ENCODE measurements around the gene TMEM179.
"Not testable (repeated sequence)": the region's sequence is repeated elsewhere in the genome, so short reads cannot be mapped to it uniquely, and the experiment has no call there.

The TMEM179 gene

DNA sequence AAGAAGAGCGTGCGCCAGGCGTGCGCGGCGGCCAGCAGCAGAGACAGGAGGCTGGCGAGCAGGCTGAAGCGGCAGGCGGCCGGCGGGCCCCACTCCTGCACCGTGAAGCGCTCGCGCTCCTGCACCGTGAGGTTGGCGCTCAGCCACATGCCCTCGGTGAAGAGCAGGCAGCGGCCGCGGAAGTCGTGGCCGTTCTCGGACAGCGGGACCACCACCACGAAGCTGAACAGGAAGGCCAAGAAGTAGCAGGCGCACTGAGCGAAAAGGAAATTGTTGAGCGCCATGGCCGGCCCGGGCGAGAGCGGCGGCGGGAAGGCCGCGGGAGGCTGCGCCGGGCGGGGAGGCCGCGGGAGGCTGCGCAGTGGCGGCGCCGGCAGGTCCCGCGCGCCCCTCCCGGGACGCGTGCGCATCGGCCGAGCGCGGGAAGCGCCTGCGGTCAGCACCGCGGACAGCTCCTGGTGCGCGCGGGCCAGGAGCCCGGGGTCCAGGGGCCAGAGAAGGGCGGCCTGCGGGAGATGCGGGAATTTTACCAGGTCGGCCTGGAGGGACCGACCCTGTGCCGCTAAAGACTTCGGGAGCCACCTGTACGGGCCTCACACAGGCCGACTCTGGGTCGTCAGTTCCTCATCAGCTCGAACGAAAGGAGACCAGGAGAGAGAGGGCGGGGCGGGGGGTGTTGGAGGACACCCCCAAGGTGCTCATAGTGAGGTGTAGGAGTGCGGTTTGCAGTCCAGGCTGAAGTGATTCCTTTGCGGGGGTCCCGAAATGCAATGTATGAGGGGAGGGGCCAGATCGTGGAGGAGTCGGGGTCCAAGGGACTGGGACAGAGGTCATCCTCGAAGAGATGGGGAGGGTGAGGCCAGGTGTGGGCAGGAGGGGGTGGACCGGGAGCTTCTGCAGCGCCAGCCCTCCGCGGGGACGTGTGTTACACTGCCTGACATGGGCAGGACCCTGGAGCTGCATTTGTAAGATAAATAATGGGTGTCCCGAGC is at the start of gene TMEM179:
Gene TMEM179, minus strand, starts transcription at position 315 of the 992 bp plus-strand sequence. Its CDS starts 31 bp downstream, at position 284.
- no peaks in the 10 kb centered on the region for H3K9me3 ChIP-seq (ENCODE audit: control insufficient read depth in 1 of 2, low read length in 2 of 2)
- no peaks in the 10 kb centered on the region for H3K36me3 ChIP-seq (ENCODE audit: control insufficient read depth in 1 of 2, insufficient read depth in 2 of 2, low read length in 2 of 2)
- H3K27ac ChIP-seq (ENCODE audit: low read length) = no peak within 1 kb of the TSS
- H3K4me1 ChIP-seq (ENCODE audit: control insufficient read depth in 1 of 2, insufficient read depth in 2 of 2, low read length in 2 of 2) = peaks cover 0 to 7% of the 10 kb centered on the region in 2 donors
- peaks cover 20% of the 10 kb centered on the region for H3K27me3 ChIP-seq (ENCODE audit: low read depth, low read length)
- H3K4me3 ChIP-seq (ENCODE audit: low read depth in 1 of 2, low read length in 2 of 2) = peak within 1 kb of the TSS in 1 of 2 donors; percentile 51

- Histone ChIP-seq H3K27ac (ENCODE audit: low read length) (no peak overlapping the region), H3K4me1 (ENCODE audit: control insufficient read depth in 1 of 2, insufficient read depth in 2 of 2, low read length in 2 of 2) (peaks cover 0 to 11% of the 10 kb centered on the region in 2 donors), H3K27me3 (ENCODE audit: low read depth, low read length) (no peaks in the 10 kb centered on the region), H3K9me3 (ENCODE audit: control insufficient read depth in 1 of 2, low read length in 2 of 2) (peaks cover 0 to 3% of the 10 kb centered on the region in 2 donors), H3K4me3 (ENCODE audit: low read depth in 1 of 2, low read length in 2 of 2) (no peak overlapping the region), H3K36me3 (ENCODE audit: control insufficient read depth in 1 of 2, insufficient read depth in 2 of 2, low read length in 2 of 2) (no peaks in the 10 kb centered on the region)
Observed at GRCh38 chr14:104654119-104654518, 49.5 kb upstream of the TMEM179 start.

DNA sequence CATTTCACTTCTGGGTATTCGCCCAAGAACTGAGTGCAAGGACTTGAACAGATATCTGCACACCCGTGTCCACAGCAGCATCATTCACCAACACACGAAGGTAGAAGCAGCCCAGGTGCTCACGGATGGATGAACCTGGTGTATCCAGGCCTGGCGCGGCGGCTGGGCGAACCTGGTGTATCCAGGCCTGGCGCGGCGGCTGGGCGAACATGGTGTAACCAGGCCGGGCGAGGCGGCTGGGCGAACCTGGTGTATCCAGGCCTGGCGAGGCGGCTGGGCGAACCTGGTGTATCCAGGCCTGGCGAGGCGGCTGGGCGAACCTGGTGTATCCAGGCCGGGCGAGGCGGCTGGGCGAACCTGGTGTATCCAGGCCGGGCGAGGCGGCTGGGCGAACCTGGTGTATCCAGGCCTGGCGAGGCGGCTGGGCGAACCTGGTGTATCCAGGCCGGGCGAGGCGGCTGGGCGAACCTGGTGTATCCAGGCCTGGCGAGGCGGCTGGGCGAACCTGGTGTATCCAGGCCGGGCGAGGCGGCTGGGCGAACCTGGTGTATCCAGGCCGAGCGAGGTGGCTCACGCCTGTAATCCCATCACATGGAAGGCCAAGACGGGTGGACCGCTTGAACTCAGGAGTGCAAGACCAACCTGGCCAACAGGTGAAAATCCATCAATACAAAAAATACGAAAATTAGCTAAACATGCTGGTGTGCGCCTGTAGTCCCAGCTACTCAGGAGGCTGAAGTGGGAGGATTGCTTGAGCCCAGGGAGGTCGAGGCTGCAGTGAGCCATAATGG is 48.8 kb upstream of the TMEM179 start:
- not testable (repeated sequence) for H3K9me3 ChIP-seq (ENCODE audit: control insufficient read depth in 1 of 2, low read length in 2 of 2); H3K27ac ChIP-seq (ENCODE audit: low read length); H3K36me3 ChIP-seq (ENCODE audit: control insufficient read depth in 1 of 2, insufficient read depth in 2 of 2, low read length in 2 of 2); H3K27me3 ChIP-seq (ENCODE audit: low read depth, low read length); H3K4me3 ChIP-seq (ENCODE audit: low read depth in 1 of 2, low read length in 2 of 2)
- peaks cover 0 to 11% of the 10 kb centered on the region in 2 donors for H3K4me1 ChIP-seq (ENCODE audit: control insufficient read depth in 1 of 2, insufficient read depth in 2 of 2, low read length in 2 of 2)

DNA sequence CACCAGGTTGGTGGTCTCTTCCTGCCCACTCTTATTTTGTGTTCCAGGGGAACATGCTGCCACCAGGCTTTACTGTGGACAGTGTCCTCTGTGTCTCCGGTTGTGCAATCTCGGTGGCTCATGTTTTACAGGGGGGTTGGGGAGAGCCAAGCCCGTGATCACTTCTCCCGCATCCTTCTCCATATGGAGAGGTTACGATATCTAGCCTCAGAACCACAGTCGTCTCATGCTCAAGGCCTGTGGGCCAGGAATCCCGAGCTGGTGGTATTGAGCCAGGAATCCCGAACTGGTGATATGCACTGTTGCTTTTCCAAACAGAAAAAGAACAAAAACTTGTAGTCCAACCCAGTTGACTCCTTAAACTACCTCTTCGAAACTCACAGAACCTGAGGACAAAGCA is 47.8 kb upstream of the TMEM179 start:
- H3K9me3 ChIP-seq (ENCODE audit: control insufficient read depth in 1 of 2, low read length in 2 of 2) = peaks cover 0 to 3% of the 10 kb centered on the region in 2 donors
- H3K27ac ChIP-seq (ENCODE audit: low read length) = no peak overlapping the region
- H3K4me3 ChIP-seq (ENCODE audit: low read depth in 1 of 2, low read length in 2 of 2) = no peak overlapping the region
- no peaks in the 10 kb centered on the region for H3K36me3 ChIP-seq (ENCODE audit: control insufficient read depth in 1 of 2, insufficient read depth in 2 of 2, low read length in 2 of 2)
- no peaks in the 10 kb centered on the region for H3K27me3 ChIP-seq (ENCODE audit: low read depth, low read length)
- peaks cover 0 to 11% of the 10 kb centered on the region in 2 donors for H3K4me1 ChIP-seq (ENCODE audit: control insufficient read depth in 1 of 2, insufficient read depth in 2 of 2, low read length in 2 of 2)

DNA sequence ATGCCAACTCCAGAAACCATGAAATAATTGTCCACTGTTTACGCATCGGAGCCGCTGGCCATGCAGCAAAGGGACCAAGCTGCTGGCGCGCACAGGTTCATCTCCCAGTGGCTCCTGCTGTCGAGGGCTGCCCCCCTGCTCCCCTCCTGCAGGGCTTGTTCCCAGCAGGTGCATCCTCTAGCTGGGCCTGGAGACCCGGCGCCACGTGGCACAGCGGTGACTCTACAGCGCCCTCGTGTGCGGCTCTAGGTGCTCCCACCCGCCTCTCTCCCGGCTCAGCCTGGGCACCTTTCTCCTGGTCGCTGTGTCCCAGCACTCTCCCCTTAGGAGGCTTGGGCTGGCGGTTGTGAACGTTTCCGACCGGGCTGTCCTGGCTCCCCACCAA is 47.3 kb upstream of the TMEM179 start:
- H3K9me3 ChIP-seq (ENCODE audit: control insufficient read depth in 1 of 2, low read length in 2 of 2) = peaks cover 0 to 3% of the 10 kb centered on the region in 2 donors
- H3K4me1 ChIP-seq (ENCODE audit: control insufficient read depth in 1 of 2, insufficient read depth in 2 of 2, low read length in 2 of 2) = peaks cover 0 to 11% of the 10 kb centered on the region in 2 donors
- no peaks in the 10 kb centered on the region for H3K36me3 ChIP-seq (ENCODE audit: control insufficient read depth in 1 of 2, insufficient read depth in 2 of 2, low read length in 2 of 2)
- no peaks in the 10 kb centered on the region for H3K27me3 ChIP-seq (ENCODE audit: low read depth, low read length)
- no peak overlapping the region for H3K4me3 ChIP-seq (ENCODE audit: low read depth in 1 of 2, low read length in 2 of 2)
- no peak overlapping the region for H3K27ac ChIP-seq (ENCODE audit: low read length)

DNA sequence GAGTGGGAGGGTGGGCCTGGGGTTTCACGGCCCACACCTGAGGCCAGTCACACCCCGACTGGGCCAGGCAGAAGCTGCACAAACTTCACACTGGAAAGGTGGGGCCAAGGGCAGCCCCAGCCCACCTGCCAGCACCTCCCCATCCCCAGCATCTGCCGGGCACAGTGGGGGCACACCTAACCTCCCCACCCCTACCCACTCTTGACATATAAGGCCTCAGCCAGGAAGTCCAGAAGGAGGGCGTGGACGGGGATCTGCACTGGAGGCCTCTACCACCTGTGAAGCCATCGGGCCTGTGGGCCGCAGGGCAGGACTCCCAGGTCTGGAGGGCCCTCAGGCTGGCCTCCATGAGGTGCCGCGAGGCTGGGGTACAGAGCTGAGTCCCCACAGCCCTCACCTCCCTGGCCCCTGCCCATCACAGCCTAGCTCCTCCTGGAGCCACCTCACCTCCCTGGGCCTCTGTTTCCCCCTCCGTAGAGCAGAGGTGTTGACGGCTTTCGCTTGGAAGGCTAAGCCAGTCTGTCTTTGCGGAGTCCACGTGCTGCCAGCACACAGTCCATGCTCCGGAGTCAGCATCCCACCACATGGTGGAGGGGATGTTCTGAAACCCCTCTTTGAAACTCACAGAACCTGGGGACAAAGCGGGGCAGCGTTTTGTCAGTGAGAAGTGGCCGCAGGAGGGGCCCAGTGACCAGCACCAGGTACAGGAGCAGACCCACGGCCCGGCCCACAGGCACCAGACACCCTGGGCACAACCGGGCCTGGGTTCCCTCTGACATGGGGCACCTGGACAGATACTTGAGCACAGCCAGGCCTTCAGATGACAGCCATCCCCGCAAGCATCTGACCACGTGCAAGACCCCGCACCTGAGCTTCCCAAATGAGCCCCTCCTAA is 46.7 kb upstream of the TMEM179 start:
- Histone ChIP-seq H3K27ac (ENCODE audit: low read length) (no peak overlapping the region), H3K36me3 (ENCODE audit: control insufficient read depth in 1 of 2, insufficient read depth in 2 of 2, low read length in 2 of 2) (no peaks in the 10 kb centered on the region), H3K4me1 (ENCODE audit: control insufficient read depth in 1 of 2, insufficient read depth in 2 of 2, low read length in 2 of 2) (peaks cover 0 to 11% of the 10 kb centered on the region in 2 donors), H3K27me3 (ENCODE audit: low read depth, low read length) (no peaks in the 10 kb centered on the region), H3K4me3 (ENCODE audit: low read depth in 1 of 2, low read length in 2 of 2) (no peak overlapping the region), H3K9me3 (ENCODE audit: control insufficient read depth in 1 of 2, low read length in 2 of 2) (peaks cover 0 to 3% of the 10 kb centered on the region in 2 donors)

- H3K4me1 ChIP-seq (ENCODE audit: control insufficient read depth in 1 of 2, insufficient read depth in 2 of 2, low read length in 2 of 2) = peaks cover 0 to 11% of the 10 kb centered on the region in 2 donors
Observed at GRCh38 chr14:104650057-104650980, 45.7 kb upstream of the TMEM179 start.

GRCh38 chr14:104647467-104648043 is 43.0 kb upstream of the TMEM179 start:
- peaks cover 0 to 5% of the 10 kb centered on the region in 2 donors for H3K9me3 ChIP-seq (ENCODE audit: control insufficient read depth in 1 of 2, low read length in 2 of 2)
- H3K36me3 ChIP-seq (ENCODE audit: control insufficient read depth in 1 of 2, insufficient read depth in 2 of 2, low read length in 2 of 2) = no peaks in the 10 kb centered on the region
- H3K4me3 ChIP-seq (ENCODE audit: low read depth in 1 of 2, low read length in 2 of 2) = no peak overlapping the region
- H3K4me1 ChIP-seq (ENCODE audit: control insufficient read depth in 1 of 2, insufficient read depth in 2 of 2, low read length in 2 of 2) = peaks cover 0 to 11% of the 10 kb centered on the region in 2 donors
- no peak overlapping the region for H3K27ac ChIP-seq (ENCODE audit: low read length)
- no peaks in the 10 kb centered on the region for H3K27me3 ChIP-seq (ENCODE audit: low read depth, low read length)

More at GRCh38 chr14:104650057-104650980, 45.7 kb upstream of the TMEM179 start:
- Histone ChIP-seq H3K27ac (ENCODE audit: low read length) (no peak overlapping the region), H3K27me3 (ENCODE audit: low read depth, low read length) (no peaks in the 10 kb centered on the region), H3K4me3 (ENCODE audit: low read depth in 1 of 2, low read length in 2 of 2) (peak overlapping the region; percentile 44 to 62), H3K9me3 (ENCODE audit: control insufficient read depth in 1 of 2, low read length in 2 of 2) (peaks cover 0 to 4% of the 10 kb centered on the region in 2 donors), H3K36me3 (ENCODE audit: control insufficient read depth in 1 of 2, insufficient read depth in 2 of 2, low read length in 2 of 2) (no peaks in the 10 kb centered on the region)

GRCh38 chr14:104644656-104645378 is 40.2 kb upstream of the TMEM179 start:
- Histone ChIP-seq H3K9me3 (ENCODE audit: control insufficient read depth in 1 of 2, low read length in 2 of 2) (peaks cover 0 to 5% of the 10 kb centered on the region in 2 donors), H3K4me3 (ENCODE audit: low read depth in 1 of 2, low read length in 2 of 2) (no peak overlapping the region), H3K36me3 (ENCODE audit: control insufficient read depth in 1 of 2, insufficient read depth in 2 of 2, low read length in 2 of 2) (no peaks in the 10 kb centered on the region), H3K27ac (ENCODE audit: low read length) (no peak overlapping the region), H3K27me3 (ENCODE audit: low read depth, low read length) (no peaks in the 10 kb centered on the region), H3K4me1 (ENCODE audit: control insufficient read depth in 1 of 2, insufficient read depth in 2 of 2, low read length in 2 of 2) (peaks cover 0 to 2% of the 10 kb centered on the region in 2 donors)

All from muscle layer of duodenum (tissue), 2 donors.